Measurements from ENCODE around the gene LIN7B. TPM values are rescaled to one million over a fixed set of nuclear protein-coding genes. Genes with fewer than 3 reads are reported as not detected.
A peak's percentile ranks its signal among the peaks of the same experiment; 100 is the strongest.

The LIN7B gene
- total and polyA plus RNA-seq, 2 of the 13 experiments (the other 11 are each of a cell fraction or from before 2014, with no cell fraction given): 5.3 to 7.6 TPM

GRCh38 chr19:49125025-49125731 is 11.0 kb downstream of the LIN7B start (continued):
- TF ChIP-seq HIVEP1 (CRISPR knock-in tag; IDR thresholded peaks at IDR 0.05) (peak; percentile 21; the same call in 1 of the 2 replicates), ZNF136 (CRISPR knock-in tag; IDR thresholded peaks at IDR 0.05; ENCODE audit: low read depth) (no peak), ZNF772 (CRISPR knock-in tag; IDR thresholded peaks at IDR 0.05) (0 out of 2 replicates have a peak, but pooled peaks have one; percentile 56), MAX (IDR thresholded peaks at IDR 0.05) (peak; percentile 58), ZBTB49 (CRISPR knock-in tag; IDR thresholded peaks at IDR 0.05; ENCODE audit: borderline replicate concordance) (no peak), GATAD2A (CRISPR knock-in tag; IDR thresholded peaks at IDR 0.05) (0 out of 2 replicates have a peak, but pooled peaks have one; percentile 23), ARID4A (CRISPR knock-in tag; IDR thresholded peaks at IDR 0.05; ENCODE audit: borderline replicate concordance) (peak; percentile 24; the same call in 1 of the 2 replicates), ZNF546 (CRISPR knock-in tag; conservative IDR thresholded peaks at IDR 0.05) (no peak), MNT (IDR thresholded peaks at IDR 0.05) (no peak), HNF1B (CRISPR knock-in tag; IDR thresholded peaks at IDR 0.05) (peak; percentile 65; the same call in 1 of the 2 replicates), MLX (CRISPR knock-in tag; IDR thresholded peaks at IDR 0.05) (no peak), ZNF747 (CRISPR knock-in tag; IDR thresholded peaks at IDR 0.05; ENCODE audit: borderline replicate concordance) (peak; percentile 66; the same call in 1 of the 2 replicates), HMGXB4 (CRISPR knock-in tag; IDR thresholded peaks at IDR 0.05; ENCODE audit: borderline replicate concordance in 1 of 2, low read depth in 1 of 2) (0 out of 4 replicates have a peak, but pooled peaks of 1 of the 2 experiments have one; percentile 20)

Data from HepG2 (cell line).